A549 (cell line): ENCODE results near the gene CHFR.

Source experiments
- CEBPB ChIP-seq, 2 experiments: fragments of >200 bp in 1 of 2; sonication (Bioruptor Twin) in 1 of 2; formaldehyde crosslinking in 1 of 2; IDR thresholded peaks; 2 replicates each; pipeline ENCODE4 v1.6.1; 2012 to 2016
- EHMT2 ChIP-seq: fragments of 200-600 bp; sonication (generic); IDR thresholded peaks from 2 replicates; pipeline ENCODE4 v1.6.1; 2016; ENCODE audit warnings: antibody characterized with exemption, low read depth, mild to moderate bottlenecking, moderate library complexity
- ESRRA ChIP-seq: fragments of 150-350 bp; IDR thresholded peaks from 2 replicates; pipeline ENCODE4 v1.6.1; 2014; ENCODE audit warnings: mild to moderate bottlenecking, low read length, borderline replicate concordance
- HDAC2 ChIP-seq: fragments of 200-600 bp; sonication (generic); IDR thresholded peaks from 2 replicates; pipeline ENCODE4 v1.6.1; 2016
- MYC ChIP-seq: IDR thresholded peaks from 2 replicates; pipeline ENCODE4 v1.6.1; 2012; ENCODE audit warnings: mild to moderate bottlenecking, inconsistent platforms, low read length, improper control_type of control experiment, borderline replicate concordance
- POLR2A ChIP-seq: IDR thresholded peaks from 2 replicates; pipeline ENCODE4 v1.6.1; 2012; ENCODE audit warnings: mild to moderate bottlenecking, low read length
- RARB ChIP-seq: fragments of 250-450 bp; sonication (Bioruptor Pico); IDR thresholded peaks from 2 replicates; pipeline ENCODE4 v1.8.0; 2021; ENCODE audit warnings: mild to moderate bottlenecking, moderate library complexity
- RCOR1 ChIP-seq: fragments of 150-350 bp; IDR thresholded peaks from 2 replicates; pipeline ENCODE4 v1.6.1; 2014; ENCODE audit warnings: antibody characterized with exemption, low read length, low read depth
- RFX5 ChIP-seq: fragments of 450-650 bp; IDR thresholded peaks from 2 replicates; pipeline ENCODE4 v1.7.1; 2014; ENCODE audit warnings: antibody characterized with exemption, mild to moderate bottlenecking, moderate library complexity
- TF ChIP-seq, protein P1 (sequence below): fragments of >200 bp; sonication (Bioruptor Twin); formaldehyde crosslinking; IDR thresholded peaks from 3 replicates; pipeline ENCODE4 v1.5.1; 2016
- TF ChIP-seq, protein P2 (sequence below): IDR thresholded peaks from 2 replicates; pipeline ENCODE4 v1.6.1; 2012

DNA sequence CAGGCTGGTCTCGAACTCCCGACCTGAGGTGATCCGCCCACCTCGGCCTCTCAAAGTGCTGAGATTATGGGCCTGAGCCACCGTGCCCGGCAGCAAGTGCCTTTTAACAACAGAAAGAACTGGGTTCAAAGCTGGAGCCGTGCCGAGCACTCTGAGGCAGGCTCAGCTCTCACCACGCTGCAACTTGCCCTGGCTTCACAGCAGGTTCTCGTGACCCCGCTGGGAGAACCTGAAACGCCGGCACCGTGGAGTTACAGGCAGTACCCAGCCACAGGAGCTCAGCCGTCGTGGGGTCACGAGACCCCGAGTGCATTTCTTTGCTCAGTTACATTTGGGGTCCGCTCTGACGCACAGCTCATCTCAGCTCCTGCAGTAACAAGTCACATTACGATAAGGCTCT, 73.2 kb downstream of the CHFR start:
- TF ChIP-seq MYC (no peak), CEBPB (IDR thresholded peaks at IDR 0.05) (no peak), POLR2A (no peak), EHMT2 (no peak), RFX5 (no peak), HDAC2 (no peak), RARB (CRISPR knock-in tag) (no peak), ESRRA (no peak), RCOR1 (no peak)
- TF ChIP-seq, protein P1, sequence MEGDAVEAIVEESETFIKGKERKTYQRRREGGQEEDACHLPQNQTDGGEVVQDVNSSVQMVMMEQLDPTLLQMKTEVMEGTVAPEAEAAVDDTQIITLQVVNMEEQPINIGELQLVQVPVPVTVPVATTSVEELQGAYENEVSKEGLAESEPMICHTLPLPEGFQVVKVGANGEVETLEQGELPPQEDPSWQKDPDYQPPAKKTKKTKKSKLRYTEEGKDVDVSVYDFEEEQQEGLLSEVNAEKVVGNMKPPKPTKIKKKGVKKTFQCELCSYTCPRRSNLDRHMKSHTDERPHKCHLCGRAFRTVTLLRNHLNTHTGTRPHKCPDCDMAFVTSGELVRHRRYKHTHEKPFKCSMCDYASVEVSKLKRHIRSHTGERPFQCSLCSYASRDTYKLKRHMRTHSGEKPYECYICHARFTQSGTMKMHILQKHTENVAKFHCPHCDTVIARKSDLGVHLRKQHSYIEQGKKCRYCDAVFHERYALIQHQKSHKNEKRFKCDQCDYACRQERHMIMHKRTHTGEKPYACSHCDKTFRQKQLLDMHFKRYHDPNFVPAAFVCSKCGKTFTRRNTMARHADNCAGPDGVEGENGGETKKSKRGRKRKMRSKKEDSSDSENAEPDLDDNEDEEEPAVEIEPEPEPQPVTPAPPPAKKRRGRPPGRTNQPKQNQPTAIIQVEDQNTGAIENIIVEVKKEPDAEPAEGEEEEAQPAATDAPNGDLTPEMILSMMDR = no peak
- TF ChIP-seq, protein P2, sequence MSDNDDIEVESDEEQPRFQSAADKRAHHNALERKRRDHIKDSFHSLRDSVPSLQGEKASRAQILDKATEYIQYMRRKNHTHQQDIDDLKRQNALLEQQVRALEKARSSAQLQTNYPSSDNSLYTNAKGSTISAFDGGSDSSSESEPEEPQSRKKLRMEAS = no peak
